HG03521 (cell line): ENCODE data around the gene SPATA45.
A peak's percentile ranks its signal among the peaks of the same experiment; 100 is the strongest.
"Not testable (repeated sequence)": the region's sequence is repeated elsewhere in the genome, so short reads cannot be mapped to it uniquely, and the experiment has no call there.

Source experiments
- ATAC-seq: cut with Tn5 transposase; IDR thresholded peaks from one replicate; pipeline ENCODE4 v1.9.1; 2021; ENCODE audit warnings: mild to moderate bottlenecking, moderate library complexity; ENCODE audit not compliant: unreplicated experiment

SPATA45 gene

DNA sequence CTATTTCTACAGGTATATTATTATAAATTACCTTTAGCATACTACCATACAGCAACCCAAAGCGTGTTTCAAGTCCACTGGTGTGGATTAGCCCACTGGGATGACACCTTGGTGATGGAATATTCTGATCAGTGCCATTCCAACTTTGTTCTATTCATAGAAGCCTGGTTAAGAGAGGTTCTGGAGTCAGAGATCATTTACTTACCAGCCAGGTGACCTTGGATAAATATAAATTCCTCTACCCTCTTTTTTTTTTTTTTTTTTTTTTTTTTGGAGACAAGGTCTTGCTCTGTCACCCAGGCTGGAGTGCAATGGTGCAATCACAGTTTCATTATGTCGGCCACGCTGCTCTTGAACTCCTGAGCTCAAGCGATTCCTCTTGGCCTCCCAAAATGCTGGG lies at the start of gene SPATA45:
Gene SPATA45, minus strand, starts transcription at position 101 of the 400 bp plus-strand sequence. CDS start 11,500 bp downstream, outside the sequence.
- ATAC-seq: no peak

DNA sequence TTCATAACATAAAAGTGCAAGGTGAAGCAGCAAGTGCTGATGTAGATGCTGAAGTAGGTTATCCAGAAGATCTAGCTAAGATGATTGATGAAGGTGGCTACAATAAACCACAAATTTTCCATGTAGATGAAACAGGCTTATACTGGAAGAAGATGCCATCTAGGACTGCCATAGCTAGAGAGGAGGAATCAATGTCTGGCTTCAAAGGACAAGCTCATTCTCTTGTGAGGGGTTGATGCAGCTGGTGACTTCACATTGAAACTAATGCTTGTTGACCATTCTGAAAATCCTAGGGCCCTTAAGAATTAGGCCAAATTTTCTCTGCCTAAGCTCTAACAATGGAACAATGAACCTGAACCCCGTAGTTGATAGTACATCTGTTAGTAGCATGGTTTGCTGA lies 44.7 kb upstream of the SPATA45 start:
- no peak for ATAC-seq

DNA sequence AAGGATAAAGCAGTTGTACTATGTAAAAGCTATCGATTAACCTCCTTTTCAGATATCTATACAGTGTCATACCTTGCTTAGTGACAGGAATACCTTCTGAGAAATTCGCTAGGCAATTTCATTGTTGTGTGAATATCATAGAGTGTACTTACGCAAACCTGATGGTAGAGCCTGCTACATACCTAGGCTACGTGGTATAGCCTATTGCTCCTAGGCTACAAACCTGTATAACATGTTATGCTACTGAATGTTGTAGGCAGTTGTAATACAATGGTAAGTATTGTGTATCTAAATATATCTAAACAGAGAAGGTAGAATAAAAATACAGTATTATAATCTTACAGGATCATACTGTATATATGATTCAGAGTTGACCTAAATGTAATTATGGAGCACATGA lies 37.1 kb upstream of the SPATA45 start:
- no peak for ATAC-seq

DNA sequence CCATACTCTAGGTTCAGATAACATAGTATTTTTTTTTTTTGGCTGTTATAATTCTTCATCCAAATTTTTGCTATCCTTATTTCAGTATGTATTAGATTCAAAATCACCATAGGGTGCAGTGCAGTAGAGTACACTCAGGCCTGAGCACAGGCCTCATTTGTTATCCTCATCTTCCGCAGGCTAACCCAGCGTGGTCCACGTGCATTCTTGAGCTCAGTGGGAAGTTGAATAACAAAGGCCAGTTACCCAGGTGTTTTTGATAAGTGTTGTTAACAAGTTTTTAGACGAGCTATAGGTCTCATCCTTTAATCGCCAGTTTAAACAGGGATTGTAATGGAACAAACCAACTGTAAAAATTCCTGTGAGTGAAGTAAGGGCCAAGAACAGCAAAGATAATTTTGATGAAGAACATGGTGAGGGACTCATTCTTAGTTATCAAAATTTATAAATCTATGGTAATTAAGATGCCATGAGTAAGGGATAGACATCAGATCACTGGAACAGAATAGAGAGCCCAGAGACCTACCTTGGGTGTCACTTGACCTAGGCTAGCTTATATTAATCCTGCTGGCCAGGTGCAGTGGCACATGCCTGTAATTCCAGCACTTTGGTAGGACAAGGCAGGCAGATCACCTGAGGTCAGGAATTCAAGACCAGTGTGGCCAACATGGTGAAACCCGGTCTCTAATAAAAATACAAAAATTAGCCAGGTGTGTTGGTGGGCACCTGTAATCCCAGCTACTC lies 32.7 kb upstream of the SPATA45 start:
- no peak for ATAC-seq

DNA sequence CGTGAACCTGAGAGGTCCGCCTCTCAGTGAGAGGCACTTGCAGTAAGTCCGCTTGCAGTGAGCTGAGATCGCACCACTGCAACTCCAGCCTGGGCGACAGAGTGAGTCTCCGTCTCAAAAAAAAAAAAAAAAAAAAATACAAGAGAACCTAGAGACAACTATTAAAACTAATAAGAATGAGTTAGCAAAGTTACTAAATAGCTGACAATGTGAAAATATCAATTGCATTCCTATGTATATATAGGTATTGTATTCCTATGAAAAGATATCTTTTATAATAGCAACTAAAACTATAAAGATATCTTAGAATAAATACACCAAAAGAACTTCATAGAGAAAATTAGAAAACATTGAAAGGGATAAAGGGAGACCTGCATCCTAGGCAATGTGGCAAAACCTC lies 31.0 kb upstream of the SPATA45 start:
- ATAC-seq: no peak

GRCh38 chr1:212873518-212873917 lies 26.1 kb upstream of the SPATA45 start:
- peak; percentile 60 for ATAC-seq

DNA sequence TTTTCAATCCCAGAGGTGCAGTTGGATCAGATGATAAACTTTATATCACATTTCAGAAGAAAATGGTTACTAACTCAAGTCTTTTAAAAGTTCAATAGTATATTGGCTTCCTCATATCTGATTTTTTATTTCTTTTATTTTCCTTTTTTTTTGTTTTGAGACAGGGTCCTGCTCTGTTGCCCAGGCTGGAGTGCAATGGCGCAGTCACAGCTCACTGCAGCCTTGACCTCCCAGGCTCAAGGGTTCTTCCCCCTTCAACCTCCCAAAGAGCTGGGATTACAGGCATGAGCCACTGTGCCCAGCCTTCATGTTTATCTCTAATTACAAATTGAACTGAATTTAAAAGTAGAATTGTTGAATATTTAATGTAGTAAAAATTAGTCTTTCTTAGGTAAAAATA lies 24.5 kb upstream of the SPATA45 start:
- no peak for ATAC-seq

DNA sequence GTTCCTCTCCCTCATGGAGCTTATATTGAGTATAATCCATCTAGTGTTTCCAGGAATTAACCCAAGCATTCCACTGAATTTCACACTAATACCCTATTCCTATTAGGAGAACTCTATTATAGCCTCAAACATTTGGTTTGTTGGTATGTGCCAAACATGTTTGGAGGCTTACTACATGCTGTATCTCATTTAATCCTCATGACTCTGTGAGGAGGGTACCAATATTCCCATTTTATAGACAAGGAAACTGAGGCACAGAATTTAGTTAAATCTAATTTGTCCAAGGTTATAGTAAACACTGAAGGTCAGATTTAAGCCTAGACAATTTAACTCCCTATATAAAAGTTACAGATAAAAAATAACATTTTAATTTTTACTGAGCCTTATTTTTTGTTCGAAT lies 19.7 kb upstream of the SPATA45 start:
- ATAC-seq: no peak

GRCh38 chr1:212864201-212864600 lies 16.8 kb upstream of the SPATA45 start:
- no peak for ATAC-seq

GRCh38 chr1:212863345-212863744 lies 15.9 kb upstream of the SPATA45 start:
- ATAC-seq: not testable (repeated sequence)

DNA sequence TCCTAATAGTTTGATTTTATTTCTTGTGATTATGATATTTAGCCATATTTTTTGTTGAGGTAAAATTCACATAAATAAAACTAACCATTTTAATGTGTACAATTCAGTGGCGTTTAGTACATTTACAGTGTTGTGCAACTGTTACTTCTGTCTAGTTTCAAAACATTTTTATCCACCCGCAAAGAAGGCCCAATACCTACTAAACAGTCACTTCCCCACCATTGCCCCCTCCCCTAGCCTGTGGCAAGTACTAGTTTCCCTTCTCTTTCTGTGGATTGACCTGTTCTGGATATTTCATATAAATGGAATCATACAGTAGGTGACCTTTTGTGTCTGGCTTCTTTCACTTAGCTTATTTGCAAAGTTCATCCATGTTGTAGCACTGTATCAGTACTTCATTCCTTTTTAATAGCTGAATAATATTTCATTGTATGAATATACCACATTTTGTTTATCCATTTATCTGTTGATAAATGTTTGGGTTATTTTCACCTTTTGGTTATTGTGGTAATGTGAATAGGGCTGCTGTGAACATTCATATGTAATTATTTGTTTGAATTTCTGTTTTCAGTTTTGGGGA lies 14.8 kb upstream of the SPATA45 start:
- ATAC-seq: no peak

GRCh38 chr1:212860713-212861581 lies 13.5 kb upstream of the SPATA45 start:
- ATAC-seq: no peak

DNA sequence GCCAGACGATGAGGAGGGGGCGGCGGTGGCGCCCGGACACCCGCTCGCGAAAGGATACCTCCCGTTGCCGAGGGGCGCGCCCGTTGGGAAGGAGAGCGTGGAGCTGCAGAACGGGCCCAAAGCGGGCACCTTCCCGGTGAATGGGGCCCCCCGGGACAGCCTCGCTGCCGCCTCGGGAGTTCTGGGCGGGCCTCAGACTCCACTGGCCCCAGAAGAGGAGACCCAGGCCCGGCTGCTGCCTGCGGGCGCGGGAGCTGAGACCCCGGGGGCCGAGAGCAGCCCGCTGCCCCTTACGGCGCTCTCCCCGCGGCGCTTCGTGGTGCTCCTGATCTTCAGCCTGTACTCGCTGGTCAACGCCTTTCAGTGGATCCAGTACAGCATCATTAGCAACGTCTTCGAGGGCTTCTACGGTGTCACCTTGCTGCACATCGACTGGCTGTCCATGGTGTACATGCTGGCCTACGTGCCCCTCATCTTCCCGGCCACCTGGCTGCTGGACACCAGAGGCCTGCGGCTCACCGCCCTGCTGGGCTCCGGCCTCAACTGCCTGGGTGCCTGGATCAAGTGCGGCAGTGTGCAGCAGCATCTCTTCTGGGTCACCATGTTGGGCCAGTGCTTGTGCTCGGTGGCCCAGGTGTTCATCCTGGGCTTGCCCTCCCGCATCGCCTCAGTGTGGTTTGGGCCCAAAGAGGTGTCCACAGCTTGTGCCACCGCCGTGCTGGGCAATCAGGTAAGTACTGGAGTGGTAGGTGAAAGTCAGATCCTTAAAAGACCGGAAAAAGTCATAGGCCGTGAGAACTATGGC lies 11.2 kb upstream of the SPATA45 start:
- ATAC-seq: peak; percentile 13

DNA sequence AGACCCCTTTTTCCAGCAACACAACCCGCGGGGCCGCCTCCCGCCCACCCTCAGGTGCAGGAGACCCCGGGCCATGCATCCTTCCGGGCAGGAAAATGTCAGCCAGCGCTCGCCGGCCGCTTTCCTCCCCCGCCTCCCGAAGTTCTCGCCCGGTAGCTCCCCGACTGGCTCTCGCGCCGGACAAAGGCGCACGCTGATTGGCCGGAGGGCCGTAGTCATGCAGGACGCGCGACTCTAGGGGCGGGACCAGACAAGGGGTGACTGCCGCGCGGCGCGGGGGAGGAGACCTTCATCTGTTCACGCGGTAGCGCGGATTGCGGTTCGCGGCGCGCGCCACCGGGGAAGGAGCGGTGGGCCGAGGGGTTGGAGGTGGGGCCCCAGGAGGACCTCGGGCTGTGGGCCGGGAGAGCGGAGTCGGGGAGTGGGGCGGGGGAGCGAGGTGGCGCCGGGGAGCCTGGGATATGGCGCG lies 10.6 kb upstream of the SPATA45 start, which contains the start of gene FLVCR1:
Gene FLVCR1, plus strand, starts transcription at position 284 of the 469 bp plus-strand sequence. Its CDS starts 178 bp downstream, at position 462.
- ATAC-seq: peak; percentile 97

- ATAC-seq: no peak
These were observed 9.3 kb upstream of the SPATA45 start for GRCh38 chr1:212856755-212857154.

GRCh38 chr1:212853658-212854057 lies 6.2 kb upstream of the SPATA45 start:
- no peak for ATAC-seq

- no peak for ATAC-seq
These were observed 4.7 kb upstream of the SPATA45 start for GRCh38 chr1:212852105-212852688.

GRCh38 chr1:212844521-212844920 lies 2.9 kb downstream of the SPATA45 start:
- not testable (repeated sequence) for ATAC-seq

DNA sequence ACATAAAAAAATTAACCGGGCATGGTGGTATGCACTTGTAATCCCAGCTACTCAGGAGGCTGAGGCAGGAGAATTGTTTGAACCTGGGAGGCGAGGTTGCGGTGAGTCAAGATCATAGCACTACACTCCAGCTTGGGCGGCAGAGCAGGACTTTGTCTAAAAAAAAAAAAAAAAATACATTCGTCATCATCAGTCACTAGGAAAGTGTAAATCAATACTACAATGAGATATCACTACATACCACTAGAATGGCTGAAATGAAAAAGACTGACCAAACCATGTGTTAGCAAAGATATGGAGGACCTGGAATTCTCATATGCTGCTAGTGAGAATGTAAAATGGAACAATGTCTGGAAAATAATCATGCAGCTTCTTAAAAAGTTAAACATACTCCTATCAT lies 9.3 kb downstream of the SPATA45 start:
- ATAC-seq: no peak
